Adipose tissue (tissue), 3 donors: ENCODE data around the gene BACH2. TPM values are rescaled to one million over a fixed set of nuclear protein-coding genes. Genes with fewer than 3 reads are reported as not detected.

Experiments used
- H3K27ac ChIP-seq: one replicate; pipeline ENCODE4 v1.5.1; 2013; ENCODE audit warnings: low read depth, low read length
- WGBS, 3 donors: extraction: QIAGEN DNeasy Blood & Tissue Kit; methylation state at CpG; one replicate each; pipeline ENCODE4 v1.1.7; 2013; 5-methylcytosine and 5-hydroxymethylcytosine counted together
- polyA plus RNA-seq, 3 donors: library from polyadenylated mRNA; stranded (reverse); fragments of 200-250 nt; gene quantifications; one replicate each; pipeline ENCODE4 v1.2.3, GENCODE V29; 2013
- donor health status: healthy with polysubstance abuse.
- donor health status: Bipolar disorder and iron deficiency.
- donor health status: healthy.

Gene BACH2
- polyA plus RNA-seq, 3 donors: 0.52 to 0.79 (median 0.53) TPM

DNA sequence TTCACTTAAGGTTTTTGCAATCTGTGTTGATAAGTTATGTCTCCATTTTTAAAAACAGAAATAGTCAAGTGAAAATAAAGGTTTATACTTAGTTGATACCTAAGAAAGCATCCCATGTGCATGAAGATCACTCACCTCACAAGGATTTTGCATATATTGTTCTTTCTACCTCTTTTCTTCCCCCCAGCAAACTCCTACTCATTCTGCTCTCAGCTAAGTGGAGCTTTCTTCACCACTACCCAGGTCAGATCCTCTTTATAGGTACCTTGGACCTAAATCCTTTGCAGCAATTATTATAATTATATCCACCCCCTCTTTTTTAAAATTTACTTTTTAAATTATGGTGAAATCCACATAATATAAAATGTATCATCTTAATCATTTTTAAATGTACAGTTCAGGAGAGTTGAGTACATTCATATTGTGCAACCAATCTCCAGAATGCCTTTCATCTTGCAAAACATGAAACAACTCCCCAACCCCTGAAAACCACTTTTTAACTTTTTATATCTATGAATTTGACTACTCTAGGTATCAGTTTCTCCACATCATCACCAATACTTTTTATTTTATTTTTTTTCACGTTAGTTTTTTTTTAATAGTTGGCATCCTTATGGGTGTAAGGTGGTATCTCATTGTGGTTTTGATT lies 9.3 kb upstream of the BACH2 start:
- H3K27ac ChIP-seq: no peak overlapping the region
- WGBS, 3 donors: 51 to 74% (median 67%) methylated on average over 1 of the region's 1 CpG

- WGBS, 3 donors: 73 to 89% (median 86%) methylated on average over 5 of the region's 5 CpGs
These were observed 7.7 kb upstream of the BACH2 start for GRCh38 chr6:90304308-90304707.

DNA sequence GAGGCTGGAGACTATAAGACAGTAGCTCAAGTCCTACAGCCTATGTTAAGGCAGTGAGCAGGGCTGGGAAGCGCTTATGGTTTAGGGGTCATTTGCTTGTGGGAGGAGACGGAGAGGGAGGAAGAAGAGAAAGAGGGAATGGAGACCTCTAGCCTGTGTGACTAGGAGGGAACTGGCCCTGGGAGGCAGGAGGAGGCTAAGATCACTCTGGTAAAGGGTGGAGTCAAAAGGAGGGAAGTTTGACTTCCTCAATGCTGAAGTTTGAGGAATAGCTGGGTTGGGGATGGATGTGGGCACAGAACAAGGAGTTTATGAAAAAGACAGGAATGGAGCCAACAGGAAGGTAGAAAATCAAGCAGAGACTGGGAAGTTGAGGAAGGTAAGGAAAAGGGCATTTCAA lies 6.4 kb upstream of the BACH2 start:
- WGBS, 3 donors: 52 to 64% (median 60%) methylated on average over 2 of the region's 2 CpGs
- H3K27ac ChIP-seq: no peak overlapping the region

More at GRCh38 chr6:90304308-90304707, 7.7 kb upstream of the BACH2 start:
- no peak overlapping the region for H3K27ac ChIP-seq

DNA sequence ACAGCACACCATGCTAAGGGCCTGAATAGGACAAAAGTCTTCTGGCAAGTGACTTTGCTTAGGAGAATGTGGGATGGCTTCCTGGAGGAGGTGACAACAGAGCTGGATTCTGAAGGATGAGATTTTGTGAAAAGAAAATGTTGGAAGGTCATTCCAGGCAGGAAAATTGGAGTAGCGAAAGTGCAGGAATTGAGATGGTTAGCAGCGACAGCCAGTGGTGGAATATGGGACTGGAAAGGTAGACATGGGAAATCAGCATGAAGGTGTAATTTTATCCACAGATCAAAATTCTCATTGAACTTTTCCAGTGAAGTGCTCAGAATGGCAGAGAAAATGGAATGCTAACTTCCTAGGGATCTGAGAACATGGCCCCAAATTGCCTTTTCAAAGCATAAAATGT lies 5.7 kb upstream of the BACH2 start:
- 96 to 100% (median 97%) methylated on average over 2 of the region's 2 CpGs for WGBS, 3 donors

GRCh38 chr6:90301816-90302215 lies 5.2 kb upstream of the BACH2 start:
- 72 to 91% (median 79%) methylated on average over 1 of the region's 1 CpG for WGBS, 3 donors
- H3K27ac ChIP-seq: no peak overlapping the region

More for the DNA sequence above, 5.7 kb upstream of the BACH2 start:
- H3K27ac ChIP-seq: no peak overlapping the region

DNA sequence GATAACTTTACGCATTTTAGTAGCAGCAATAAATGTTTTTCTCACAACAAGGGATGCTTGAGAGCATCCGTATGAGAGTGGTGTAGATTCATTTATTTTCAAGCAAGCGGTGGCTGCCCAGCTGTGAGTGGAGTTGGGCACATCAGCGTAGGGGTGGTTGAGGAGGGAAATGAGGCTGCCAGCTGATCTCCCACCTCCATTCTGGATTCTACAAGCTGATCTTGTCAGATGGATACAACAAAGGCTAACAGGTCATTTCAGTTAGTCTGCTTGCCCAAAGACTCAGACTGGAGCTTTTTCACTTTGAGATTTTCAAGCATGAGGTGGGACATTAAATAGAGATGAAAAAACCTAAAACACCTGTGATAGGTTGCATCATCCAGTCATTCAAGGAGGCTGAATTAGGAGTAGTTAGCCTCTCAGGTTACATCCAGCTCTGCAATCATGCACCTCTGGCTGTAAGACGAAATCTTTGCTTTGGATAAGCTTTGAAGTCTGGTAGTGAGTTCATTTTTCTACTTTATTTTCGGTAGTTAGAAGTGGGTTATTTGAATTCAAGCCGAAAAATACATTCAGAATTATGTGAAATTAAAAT lies 1.9 kb upstream of the BACH2 start:
- 87 to 91% (median 87%) methylated on average over 7 of the region's 7 CpGs for WGBS, 3 donors
- H3K27ac ChIP-seq: no peak overlapping the region

DNA sequence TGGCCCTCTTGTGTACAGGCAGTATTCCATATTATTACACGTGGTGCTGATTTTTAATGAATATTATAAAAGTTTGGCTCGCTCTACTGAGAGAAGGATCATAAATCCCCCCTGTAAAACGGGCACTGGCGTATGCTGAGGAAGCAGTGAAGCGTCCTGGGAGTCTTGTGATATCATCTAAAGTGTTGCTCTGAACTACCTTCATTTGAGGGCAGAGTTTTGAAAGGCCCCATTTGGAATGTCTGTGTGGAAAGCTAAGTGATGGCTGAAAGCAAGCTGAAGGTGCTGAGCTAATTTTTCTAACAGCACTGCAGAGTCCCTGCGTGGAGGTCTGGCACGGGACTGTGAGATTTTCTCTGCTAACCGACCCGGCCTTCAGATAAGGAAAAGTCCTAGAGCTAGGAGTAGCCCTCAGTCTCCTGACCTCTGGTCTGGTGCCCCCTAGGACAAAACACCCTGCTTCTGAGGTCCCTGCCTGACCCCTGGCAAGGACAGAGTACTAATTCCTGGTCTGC lies 1.3 kb upstream of the BACH2 start:
- H3K27ac ChIP-seq: no peak overlapping the region
- 66 to 84% (median 79%) methylated on average over 9 of the region's 9 CpGs for WGBS, 3 donors

DNA sequence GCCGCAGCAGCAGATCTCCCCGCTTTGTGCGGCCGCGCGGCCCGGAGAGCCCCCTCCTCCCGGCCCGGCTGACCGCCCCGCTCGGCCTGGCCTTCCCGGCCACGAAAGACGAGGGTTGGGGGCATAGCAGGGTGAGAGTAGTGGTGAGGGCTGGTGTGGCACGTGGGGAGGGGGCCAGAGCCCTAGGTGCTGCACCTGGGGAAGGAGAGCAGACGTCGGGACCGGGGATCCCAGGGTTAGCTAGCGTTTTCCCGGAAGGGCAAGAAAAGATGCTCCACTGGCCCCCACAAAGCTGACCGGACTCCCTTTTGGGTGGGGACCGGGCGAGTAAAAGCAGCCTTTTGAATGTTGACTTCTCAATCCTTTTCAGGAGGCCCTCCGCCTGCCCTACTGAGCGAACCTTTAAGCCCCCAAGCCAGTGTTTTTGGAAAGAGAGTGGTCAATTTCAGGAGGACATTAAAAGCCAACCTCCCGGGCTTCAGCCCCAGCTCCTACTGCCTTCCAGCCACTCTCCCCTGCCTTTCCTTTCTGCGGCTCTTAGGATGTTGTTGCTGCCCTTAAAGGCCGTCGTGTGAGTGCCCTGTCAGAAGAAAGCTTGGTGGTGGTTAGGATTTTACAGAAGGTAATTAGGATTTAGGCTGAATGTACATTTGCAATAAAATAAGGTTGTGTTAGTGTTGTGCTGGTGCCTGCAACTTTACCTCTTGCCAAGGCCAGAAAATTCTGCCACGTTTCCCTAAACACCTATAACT lies 648 bp upstream of the BACH2 start:
- peak overlapping the region; percentile 44 for H3K27ac ChIP-seq
- 23 to 28% (median 27%) methylated on average over 27 to 31 of the region's 31 CpGs for WGBS, 3 donors

- no peak overlapping the region for H3K27ac ChIP-seq
- WGBS, 3 donors: 0% methylated on average over 44 to 57 of the region's 57 CpGs
These were observed 746 bp downstream of the BACH2 start for GRCh38 chr6:90295854-90296340.

DNA sequence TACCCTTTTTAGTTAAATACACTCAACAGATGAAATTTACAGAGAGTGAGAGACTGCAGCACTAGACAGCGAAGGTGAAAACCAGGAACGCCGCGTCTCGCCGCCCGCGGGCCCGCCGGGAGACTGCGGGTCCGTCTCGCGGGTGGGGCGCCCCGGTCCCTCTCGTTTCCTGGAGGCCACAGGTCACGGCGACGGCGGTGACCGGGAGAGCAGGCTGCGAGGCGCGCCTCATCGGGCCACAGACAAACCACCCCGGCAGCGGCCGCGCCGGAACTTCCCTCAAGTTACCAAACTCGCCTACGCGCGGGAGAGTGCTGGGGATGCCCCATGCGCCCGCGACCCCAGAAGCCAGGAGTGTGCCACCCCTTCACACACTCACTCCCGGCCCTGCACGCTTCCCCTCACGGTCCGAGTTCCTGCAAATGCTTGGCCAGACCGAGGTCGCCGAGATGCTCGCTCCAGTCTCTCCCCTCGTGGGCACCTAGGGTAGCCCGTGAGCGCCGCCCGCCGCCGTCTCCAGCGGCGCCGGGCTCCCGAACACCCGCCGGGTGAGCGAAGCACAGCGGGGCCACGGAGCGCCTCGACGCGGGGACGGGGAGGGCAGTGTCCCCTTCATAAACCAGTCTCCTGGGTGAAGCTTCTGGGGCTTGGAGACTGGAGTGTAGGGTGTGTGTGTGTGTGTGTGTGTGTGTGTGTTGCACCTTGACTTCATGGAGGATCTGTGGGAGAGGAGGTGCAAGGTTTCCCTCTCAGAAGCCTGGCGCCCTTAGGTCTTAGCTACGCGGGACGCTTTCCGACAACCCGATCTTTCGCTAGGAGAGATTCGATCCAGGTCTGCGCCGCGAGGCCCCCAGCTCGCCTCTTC lies 1.4 kb downstream of the BACH2 start:
- WGBS, 3 donors: 1% methylated on average over 79 of the region's 79 CpGs
- no peak overlapping the region for H3K27ac ChIP-seq

DNA sequence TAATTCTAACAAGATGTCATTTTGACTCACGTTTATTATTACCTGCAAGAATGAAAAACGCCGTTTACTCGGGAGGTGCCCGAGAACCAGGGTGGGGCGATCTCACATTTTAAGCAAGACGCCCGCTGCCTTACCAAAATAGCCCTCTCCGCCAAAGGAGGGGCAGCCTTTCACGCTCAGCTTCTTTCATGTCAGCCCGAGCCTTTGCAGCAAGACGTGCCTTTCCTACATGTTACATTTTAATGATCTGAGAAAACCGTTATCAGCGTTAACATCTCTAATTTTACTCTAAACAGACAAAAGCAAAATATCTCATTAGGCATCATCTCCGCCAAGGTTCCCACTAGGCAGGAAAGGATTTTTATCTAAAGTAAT lies 2.0 kb downstream of the BACH2 start:
- WGBS, 3 donors: 35 to 60% (median 40%) methylated on average over 15 of the region's 15 CpGs
- no peak overlapping the region for H3K27ac ChIP-seq

- no peak overlapping the region for H3K27ac ChIP-seq
- 82 to 90% (median 87%) methylated on average over 5 of the region's 5 CpGs for WGBS, 3 donors
These were observed 2.6 kb downstream of the BACH2 start for GRCh38 chr6:90294008-90294511.

DNA sequence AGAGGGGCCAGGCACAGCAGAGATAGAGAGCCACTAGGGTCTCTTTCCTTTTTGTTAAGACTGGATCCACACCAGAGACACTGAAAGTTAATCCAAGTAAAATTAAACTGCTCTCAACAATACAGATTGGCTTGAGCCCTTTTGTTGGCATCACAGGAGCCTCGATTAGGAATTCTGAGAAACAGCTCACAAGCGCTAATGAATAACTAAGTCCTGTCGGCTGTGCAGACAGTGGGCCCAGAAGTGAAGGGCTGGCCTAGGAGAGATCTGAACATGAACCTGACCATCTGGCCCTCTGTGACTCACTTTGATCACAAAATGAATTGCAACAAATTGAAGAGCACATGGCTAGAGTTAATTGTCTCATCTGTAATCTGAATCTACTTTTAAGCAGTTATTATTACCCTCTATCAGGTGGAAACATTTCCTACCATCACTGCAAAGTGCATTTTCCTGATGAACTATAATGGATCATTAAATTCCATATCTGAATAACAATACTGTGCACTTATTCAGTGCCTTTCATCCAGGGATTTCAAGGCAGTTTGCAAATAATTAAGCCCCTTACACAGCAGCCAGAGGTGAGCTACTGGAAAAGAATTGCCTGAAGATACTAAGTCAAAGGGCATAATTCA lies 3.2 kb downstream of the BACH2 start:
- WGBS, 3 donors: 77 to 96% (median 94%) methylated on average over 3 of the region's 3 CpGs
- H3K27ac ChIP-seq: no peak overlapping the region

DNA sequence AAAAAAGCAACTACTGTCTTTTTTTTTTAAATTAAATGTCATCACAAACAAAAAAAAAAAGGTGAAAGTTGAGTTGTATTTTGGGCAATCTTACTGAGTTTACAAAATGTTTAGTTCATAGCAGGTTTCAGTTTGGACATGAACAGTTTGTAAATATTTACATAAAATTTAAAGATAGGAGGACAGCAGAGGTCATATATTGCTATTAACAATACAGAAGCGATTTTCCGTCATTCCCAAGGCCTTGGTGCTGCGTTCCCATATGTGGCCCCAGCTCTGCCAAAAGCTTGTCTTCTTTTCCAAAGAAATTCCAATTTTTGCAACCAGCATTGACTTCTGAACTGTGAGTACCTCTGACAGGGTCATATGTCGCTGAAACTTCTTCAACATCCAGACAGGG lies 5.1 kb downstream of the BACH2 start:
- WGBS, 3 donors: 34 to 98% (median 94%) methylated on average over 4 of the region's 4 CpGs
- H3K27ac ChIP-seq: no peak overlapping the region

DNA sequence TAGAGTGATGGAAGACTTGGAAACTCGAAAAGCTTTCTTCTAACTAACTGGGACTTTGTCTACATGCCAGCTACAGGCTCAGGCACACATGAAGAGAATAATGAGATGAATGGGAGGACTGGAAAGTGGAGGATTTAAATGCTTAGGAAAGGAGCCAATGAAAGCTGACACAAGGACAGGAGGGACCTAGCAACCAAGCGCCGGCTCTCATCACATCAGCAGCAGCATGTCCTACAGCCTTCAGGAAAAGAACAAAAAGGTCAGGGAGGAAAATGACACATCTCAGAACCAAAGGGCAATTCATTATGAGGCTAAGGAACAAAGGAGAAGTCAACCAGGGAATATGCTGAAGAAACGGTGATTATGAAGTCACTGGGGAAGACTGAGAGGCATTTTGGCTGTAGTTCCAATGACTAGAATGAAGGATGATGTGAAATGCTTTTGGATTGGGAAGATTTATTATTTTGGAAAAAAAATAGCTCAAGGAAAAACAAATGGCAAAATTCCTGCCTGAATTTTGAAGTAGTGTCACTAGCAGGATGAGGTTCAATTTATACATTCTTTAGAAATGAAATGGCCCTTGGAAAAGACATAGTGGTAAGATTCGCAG lies 5.7 kb downstream of the BACH2 start:
- WGBS, 3 donors: 77 to 80% (median 80%) methylated on average over 5 of the region's 5 CpGs
- no peak overlapping the region for H3K27ac ChIP-seq

DNA sequence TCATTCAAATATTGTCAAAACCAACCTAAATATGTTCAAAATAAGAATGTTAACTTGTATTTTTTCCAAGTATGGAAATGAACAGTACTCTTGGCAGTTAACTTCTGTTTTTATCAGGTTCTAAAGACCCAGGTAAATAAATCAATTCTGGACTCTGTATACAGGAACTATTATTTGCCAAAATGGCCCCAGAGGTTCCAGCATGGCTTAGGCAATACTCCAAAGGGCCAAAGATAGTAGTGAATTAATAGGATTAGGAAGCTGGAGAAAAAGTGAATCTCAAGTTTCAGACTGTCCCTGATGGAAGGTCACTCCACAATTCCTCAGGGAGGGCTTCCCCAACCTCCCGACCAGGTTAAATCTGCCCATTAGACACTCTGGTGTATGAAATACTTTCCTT lies 6.7 kb downstream of the BACH2 start:
- H3K27ac ChIP-seq: no peak overlapping the region
- 94 to 100% (median 100%) methylated on average over 1 of the region's 1 CpG for WGBS, 3 donors

- no peak overlapping the region for H3K27ac ChIP-seq
- WGBS, 3 donors: 50 to 57% (median 54%) methylated on average over 1 of the region's 1 CpG
These were observed 8.2 kb downstream of the BACH2 start for GRCh38 chr6:90288404-90288803.
